ENCODE data around the gene WDFY4.

WDFY4 gene

GRCh38 chr10:48800007-48800675, 115.5 kb downstream of the WDFY4 start:
- TF ChIP-seq CTCF (IDR thresholded peaks at IDR 0.05; ENCODE audit: control insufficient read depth, extremely low read depth, insufficient read depth): no peak
- no peak overlapping the region for H3K4me3 ChIP-seq (ENCODE audit: low read depth, low read length)
- DNase-seq (ENCODE audit: low read depth): no peak

DNA sequence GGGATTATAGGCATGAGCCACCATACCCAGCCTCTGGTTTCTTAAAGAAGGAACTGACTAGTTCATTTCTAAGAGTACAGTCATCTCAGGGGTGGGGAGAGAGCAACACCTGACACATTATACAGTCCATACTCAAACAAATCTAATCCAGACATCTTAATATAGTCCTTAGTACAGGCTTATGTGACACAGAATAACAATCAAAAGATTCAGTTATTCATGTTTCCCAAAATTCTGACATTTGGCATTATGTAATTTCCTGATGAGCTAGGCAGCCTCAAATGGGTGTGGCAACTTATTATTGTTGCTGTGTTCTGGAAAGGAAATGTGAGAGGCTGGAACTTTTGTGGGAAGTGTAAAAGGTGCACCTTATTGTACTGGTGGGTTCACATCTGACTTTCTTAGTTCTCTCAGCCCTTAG, 116.3 kb downstream of the WDFY4 start:
- no peak for DNase-seq (ENCODE audit: low read depth)
- no peak overlapping the region for H3K4me3 ChIP-seq (ENCODE audit: low read depth, low read length)
- no peak for TF ChIP-seq CTCF (IDR thresholded peaks at IDR 0.05; ENCODE audit: control insufficient read depth, extremely low read depth, insufficient read depth)

DNA sequence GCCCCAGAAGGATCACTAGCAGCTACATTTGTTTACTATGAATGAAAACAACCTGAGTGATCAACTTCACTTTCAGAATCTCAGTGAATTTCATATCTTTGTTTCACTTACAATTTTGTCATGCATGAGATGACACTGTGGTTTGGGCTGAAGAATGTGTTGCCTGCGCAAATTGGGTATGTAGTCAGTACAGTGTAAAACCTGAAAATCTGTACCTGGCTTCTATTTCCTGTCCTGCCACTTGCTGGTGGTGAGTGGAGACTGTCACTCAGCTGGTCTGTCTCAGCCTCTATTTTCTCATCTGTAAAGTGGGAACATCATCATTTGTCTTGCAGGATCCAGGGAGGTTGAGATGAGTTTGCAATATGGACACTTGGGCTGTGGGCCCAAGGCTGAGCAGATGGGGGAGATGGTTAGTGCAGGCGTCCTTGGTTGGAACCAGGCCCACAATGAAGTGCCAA, 118.0 kb downstream of the WDFY4 start:
- no peak for DNase-seq (ENCODE audit: low read depth)
- no peak overlapping the region for H3K4me3 ChIP-seq (ENCODE audit: low read depth, low read length)
- no peak for TF ChIP-seq CTCF (IDR thresholded peaks at IDR 0.05; ENCODE audit: control insufficient read depth, extremely low read depth, insufficient read depth)

- H3K4me3 ChIP-seq (ENCODE audit: low read depth, low read length): no peak overlapping the region
- no peak for TF ChIP-seq CTCF (IDR thresholded peaks at IDR 0.05; ENCODE audit: control insufficient read depth, extremely low read depth, insufficient read depth)
- no peak for DNase-seq (ENCODE audit: low read depth)
Observed at GRCh38 chr10:48803801-48804584, 119.3 kb downstream of the WDFY4 start.

- no peak overlapping the region for H3K4me3 ChIP-seq (ENCODE audit: low read depth, low read length)
- DNase-seq (ENCODE audit: low read depth): no peak
- TF ChIP-seq CTCF (IDR thresholded peaks at IDR 0.05; ENCODE audit: control insufficient read depth, extremely low read depth, insufficient read depth): no peak
Observed at GRCh38 chr10:48804740-48805182, 120.1 kb downstream of the WDFY4 start.

DNA sequence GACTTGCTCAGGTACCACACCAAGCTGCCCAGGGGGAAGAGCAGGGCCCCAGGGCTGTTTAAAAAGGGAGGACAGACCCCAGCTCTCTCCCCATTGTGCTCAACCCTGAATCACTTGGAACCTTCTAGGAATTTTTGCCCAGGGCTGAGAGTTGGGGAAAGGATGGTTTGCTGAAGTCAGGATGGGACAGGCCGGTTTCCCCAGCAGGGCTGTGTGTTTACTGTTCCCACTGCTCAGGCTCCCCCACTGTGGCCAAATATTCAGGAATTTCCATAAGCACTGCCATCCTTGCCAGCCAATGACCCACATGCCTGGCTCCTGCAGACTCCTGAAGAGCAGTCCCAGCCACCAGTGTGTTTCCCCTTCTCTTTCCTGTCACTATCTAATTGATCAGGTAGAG, 120.7 kb downstream of the WDFY4 start:
- no peak for TF ChIP-seq CTCF (IDR thresholded peaks at IDR 0.05; ENCODE audit: control insufficient read depth, extremely low read depth, insufficient read depth)

More for the DNA sequence above, 120.7 kb downstream of the WDFY4 start:
- no peak for DNase-seq (ENCODE audit: low read depth)
- no peak overlapping the region for H3K4me3 ChIP-seq (ENCODE audit: low read depth, low read length)

Data from LNCaP clone FGC (cell line).